Measurements from ENCODE around the gene NSF.

DNA sequence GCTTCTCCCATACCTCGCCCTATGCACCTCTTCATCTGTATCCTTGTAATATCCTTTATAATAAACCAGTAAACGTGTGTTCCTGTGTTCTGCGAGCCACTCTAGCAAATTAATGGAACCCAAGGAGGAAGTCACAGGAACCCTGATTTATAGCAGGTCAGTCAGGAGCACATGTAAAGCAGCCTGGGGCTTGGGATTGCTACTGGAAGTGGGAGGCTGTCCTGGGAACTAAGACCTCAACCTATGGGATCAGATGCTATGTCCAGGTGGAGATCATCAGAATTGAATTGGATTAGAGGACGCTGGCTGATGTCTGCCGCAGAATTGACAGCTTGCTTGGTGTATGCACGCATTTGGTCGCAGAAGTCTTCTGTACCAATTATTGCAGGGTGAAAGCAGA, 212.3 kb downstream of the NSF start:
- TF ChIP-seq, protein P1, sequence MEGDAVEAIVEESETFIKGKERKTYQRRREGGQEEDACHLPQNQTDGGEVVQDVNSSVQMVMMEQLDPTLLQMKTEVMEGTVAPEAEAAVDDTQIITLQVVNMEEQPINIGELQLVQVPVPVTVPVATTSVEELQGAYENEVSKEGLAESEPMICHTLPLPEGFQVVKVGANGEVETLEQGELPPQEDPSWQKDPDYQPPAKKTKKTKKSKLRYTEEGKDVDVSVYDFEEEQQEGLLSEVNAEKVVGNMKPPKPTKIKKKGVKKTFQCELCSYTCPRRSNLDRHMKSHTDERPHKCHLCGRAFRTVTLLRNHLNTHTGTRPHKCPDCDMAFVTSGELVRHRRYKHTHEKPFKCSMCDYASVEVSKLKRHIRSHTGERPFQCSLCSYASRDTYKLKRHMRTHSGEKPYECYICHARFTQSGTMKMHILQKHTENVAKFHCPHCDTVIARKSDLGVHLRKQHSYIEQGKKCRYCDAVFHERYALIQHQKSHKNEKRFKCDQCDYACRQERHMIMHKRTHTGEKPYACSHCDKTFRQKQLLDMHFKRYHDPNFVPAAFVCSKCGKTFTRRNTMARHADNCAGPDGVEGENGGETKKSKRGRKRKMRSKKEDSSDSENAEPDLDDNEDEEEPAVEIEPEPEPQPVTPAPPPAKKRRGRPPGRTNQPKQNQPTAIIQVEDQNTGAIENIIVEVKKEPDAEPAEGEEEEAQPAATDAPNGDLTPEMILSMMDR (conservative IDR thresholded peaks at IDR 0.05; ENCODE audit: low read depth, low read length), result no peak
- TF ChIP-seq EZH2 (IDR thresholded peaks at IDR 0.05; ENCODE audit: borderline replicate concordance, low read depth, low read length, poor library complexity, severe bottlenecking), result no peak

Data from A673 (cell line).